Thoracic aorta (tissue), 2 donors: ENCODE results near the gene DSN1. TPM values are rescaled to one million over a fixed set of nuclear protein-coding genes. Genes with fewer than 3 reads are reported as not detected.

Experiments
- ATAC-seq: fragments of 150-250 bp; one replicate; pipeline ENCODE4 v1.8.0; 2017; ENCODE audit warnings: low read depth; ENCODE audit not compliant: insufficient number of reproducible peaks, low FRiP score
- DNase-seq: peaks from one replicate; pipeline ENCODE4 v3.0.0-alpha.2; 2020; ENCODE audit warnings: low spot score
- H3K27ac ChIP-seq, 2 donors: fragments of 200-600 bp; sonication (generic); 1 replicate in 1 of 2; 2 replicates in 1 of 2; pipeline ENCODE4 v1.5.1; 2016; ENCODE audit warnings: mild to moderate bottlenecking in 2 of 2, moderate library complexity in 2 of 2
- H3K27me3 ChIP-seq: fragments of 200-600 bp; sonication (generic); replicated peaks from 2 replicates; pipeline ENCODE4 v1.6.0; 2016; ENCODE audit warnings: mild to moderate bottlenecking; ENCODE audit not compliant: insufficient read depth
- H3K36me3 ChIP-seq: fragments of 200-600 bp; sonication (generic); one replicate; pipeline ENCODE4 v1.5.1; 2016
- H3K4me1 ChIP-seq, 2 donors: fragments of 200-600 bp; sonication (generic); 1 replicate in 1 of 2; 2 replicates in 1 of 2; pipeline versions ENCODE4 v1.5.1 to v1.6.0; 2016; ENCODE audit warnings: low read depth in 2 of 2, mild to moderate bottlenecking in 1 of 2; ENCODE audit not compliant: control insufficient read depth in 1 of 2
- H3K4me3 ChIP-seq: fragments of 200-600 bp; sonication (generic); 2 replicates; pipeline ENCODE4 v1.5.1; 2016; ENCODE audit warnings: mild to moderate bottlenecking
- H3K9me3 ChIP-seq: fragments of 200-600 bp; sonication (generic); 2 replicates; pipeline ENCODE4 v1.5.1; 2016
- total RNA-seq, 2 donors: library from RNA; depleted of rRNA; stranded (reverse); fragments of >200 nt; gene quantifications; one replicate each; pipeline versions ENCODE4 v1.1.0 to v1.2.3, GENCODE V29; 2016
- TF ChIP-seq, protein P1 (sequence below): fragments of 200-600 bp; sonication (generic); IDR thresholded peaks from one replicate; pipeline ENCODE4 v1.5.1; 2019; ENCODE audit warnings: antibody characterized with exemption

The DSN1 gene
- total RNA-seq, 2 donors from 2014 or later: 5.6 to 6.1 TPM

DNA sequence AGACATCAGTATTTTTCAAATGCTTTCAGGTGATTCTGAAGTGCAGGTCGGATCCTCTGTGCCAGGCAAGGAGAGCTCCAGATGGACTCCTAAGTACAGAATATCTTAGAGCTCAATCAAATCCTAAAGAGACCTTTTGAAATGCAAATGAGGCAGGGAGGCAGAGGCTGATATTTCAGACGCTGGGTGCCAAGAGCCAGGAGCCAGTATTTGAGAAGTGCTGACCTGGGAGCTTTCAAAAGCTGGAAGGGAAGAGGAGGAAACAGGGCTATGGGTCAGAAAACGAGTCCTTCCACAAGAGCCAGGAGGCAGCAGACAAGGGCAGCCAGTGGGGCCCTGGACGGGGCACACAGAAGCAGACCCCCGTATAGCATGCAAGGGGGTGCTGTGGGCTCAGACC is 46.1 kb upstream of the DSN1 start:
- Histone ChIP-seq H3K9me3 (no peaks in the 10 kb centered on the region), H3K4me1 (peaks cover 44 to 59% of the 10 kb centered on the region in 2 donors), H3K27me3 (no peaks in the 10 kb centered on the region), H3K36me3 (peaks cover 11% of the 10 kb centered on the region), H3K27ac (peak overlapping the region; percentile 60 to 70), H3K4me3 (no peak overlapping the region)
- ATAC-seq: no peak
- TF ChIP-seq, protein P1, sequence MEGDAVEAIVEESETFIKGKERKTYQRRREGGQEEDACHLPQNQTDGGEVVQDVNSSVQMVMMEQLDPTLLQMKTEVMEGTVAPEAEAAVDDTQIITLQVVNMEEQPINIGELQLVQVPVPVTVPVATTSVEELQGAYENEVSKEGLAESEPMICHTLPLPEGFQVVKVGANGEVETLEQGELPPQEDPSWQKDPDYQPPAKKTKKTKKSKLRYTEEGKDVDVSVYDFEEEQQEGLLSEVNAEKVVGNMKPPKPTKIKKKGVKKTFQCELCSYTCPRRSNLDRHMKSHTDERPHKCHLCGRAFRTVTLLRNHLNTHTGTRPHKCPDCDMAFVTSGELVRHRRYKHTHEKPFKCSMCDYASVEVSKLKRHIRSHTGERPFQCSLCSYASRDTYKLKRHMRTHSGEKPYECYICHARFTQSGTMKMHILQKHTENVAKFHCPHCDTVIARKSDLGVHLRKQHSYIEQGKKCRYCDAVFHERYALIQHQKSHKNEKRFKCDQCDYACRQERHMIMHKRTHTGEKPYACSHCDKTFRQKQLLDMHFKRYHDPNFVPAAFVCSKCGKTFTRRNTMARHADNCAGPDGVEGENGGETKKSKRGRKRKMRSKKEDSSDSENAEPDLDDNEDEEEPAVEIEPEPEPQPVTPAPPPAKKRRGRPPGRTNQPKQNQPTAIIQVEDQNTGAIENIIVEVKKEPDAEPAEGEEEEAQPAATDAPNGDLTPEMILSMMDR: no peak
- no peak for DNase-seq

DNA sequence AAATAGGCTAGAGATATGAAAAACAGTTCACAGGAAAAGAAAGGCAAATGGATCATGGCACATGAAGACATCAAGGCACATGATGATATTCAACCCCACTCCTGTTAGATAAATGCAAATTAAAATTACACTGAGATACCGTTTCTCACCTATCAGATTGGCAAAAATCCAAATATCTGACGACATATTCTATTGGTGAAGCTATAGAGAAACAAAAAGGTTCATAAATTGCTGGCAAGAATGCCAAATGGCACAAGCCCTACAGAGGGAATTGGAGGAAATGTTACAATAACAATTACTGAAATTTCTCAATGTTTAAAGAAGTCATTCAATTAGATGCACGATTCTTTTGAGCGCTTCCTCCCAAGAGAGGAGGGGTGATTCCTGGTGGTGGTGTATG is 45.3 kb upstream of the DSN1 start:
- Histone ChIP-seq H3K4me3 (no peak overlapping the region), H3K9me3 (no peaks in the 10 kb centered on the region), H3K27ac (peak overlapping the region in 1 of 2 donors; percentile 70), H3K36me3 (peaks cover 16% of the 10 kb centered on the region), H3K4me1 (peaks cover 42 to 54% of the 10 kb centered on the region in 2 donors), H3K27me3 (no peaks in the 10 kb centered on the region)
- TF ChIP-seq, protein P1: no peak
- no peak for ATAC-seq
- no peak for DNase-seq

DNA sequence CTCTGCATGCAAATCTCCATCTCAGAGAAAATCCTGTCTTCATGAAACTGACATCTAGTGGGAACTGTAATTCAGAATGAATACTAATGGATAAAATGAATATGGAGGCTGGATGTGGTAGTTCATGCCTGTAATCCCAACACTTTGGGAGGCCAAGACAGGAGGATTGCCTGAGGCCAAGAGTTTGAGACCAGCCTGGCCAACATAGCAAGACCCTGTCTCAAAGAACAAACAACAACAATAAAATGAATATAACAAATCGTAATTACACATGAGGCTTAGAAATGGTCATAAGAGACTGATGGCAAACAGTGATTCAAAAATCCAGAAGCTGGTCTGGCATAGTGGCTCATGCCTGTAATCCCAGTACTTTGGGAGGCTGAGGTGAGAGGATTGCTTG is 44.6 kb upstream of the DSN1 start:
- DNase-seq (no peak), ATAC-seq (no peak)
- Histone ChIP-seq H3K36me3 (peaks cover 17% of the 10 kb centered on the region), H3K27me3 (no peaks in the 10 kb centered on the region), H3K9me3 (no peaks in the 10 kb centered on the region), H3K27ac (no peak overlapping the region), H3K4me1 (peaks cover 35 to 50% of the 10 kb centered on the region in 2 donors), H3K4me3 (no peak overlapping the region)
- TF ChIP-seq, protein P1: no peak

DNA sequence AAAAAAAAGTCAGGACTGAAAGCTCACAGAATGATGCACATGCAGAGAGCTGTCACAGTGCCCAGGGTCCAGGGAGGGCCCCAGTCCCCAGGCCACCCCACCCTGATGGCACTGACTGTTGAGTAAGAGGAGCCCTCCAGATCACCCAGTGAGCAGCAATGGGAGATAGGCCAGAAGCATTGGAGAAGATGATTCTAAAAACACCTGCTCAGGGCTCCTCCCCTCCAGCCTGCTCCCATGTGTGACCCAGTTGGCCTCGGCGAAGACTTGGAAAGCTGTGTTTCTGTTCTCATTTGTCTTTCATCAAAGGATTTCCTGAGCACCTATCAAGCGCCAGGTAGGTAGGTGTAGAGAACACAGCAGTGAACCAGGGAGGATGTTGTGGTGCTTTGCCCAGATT is 43.9 kb upstream of the DSN1 start:
- no peaks in the 10 kb centered on the region for H3K27me3 ChIP-seq
- TF ChIP-seq, protein P1: no peak
- ATAC-seq (no peak), DNase-seq (no peak)
- no peaks in the 10 kb centered on the region for H3K9me3 ChIP-seq
- peaks cover 30 to 44% of the 10 kb centered on the region in 2 donors for H3K4me1 ChIP-seq
- peaks cover 23% of the 10 kb centered on the region for H3K36me3 ChIP-seq
- H3K27ac ChIP-seq: no peak overlapping the region
- no peak overlapping the region for H3K4me3 ChIP-seq

DNA sequence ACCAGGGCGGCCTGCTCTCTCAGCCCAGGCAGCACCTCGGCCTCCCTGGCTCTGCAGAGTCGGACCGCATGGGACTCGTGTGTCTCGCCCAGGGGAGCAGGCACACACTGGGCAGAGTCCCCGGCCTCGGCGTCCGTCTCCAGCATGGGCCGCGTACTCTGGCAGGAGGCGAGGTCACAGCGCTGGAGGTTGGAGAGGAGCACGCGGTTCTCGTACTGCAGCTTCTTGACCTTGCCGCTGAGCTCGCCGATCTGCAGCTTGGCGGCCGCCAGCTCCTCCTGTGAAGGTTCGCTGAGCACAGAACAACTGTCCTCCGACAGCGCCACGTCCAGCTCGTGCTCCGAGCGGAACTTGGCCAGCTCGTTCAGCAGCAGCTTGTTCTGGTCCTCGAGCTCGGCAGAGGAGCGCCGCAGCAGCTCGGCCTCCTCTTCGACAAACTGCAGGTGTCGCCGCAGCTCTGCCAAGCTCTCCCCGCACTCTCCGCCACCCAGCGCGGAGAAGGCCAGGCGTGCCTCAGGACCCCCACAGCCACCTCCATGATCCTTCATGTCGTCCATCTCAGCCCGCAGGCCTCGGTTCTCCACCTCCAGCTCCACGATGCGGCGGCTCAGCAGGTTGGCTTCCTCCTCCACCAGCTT is 42.0 kb upstream of the DSN1 start:
- Histone ChIP-seq H3K4me3 (no peak overlapping the region), H3K27ac (no peak overlapping the region), H3K36me3 (peaks cover 26% of the 10 kb centered on the region), H3K9me3 (no peaks in the 10 kb centered on the region), H3K27me3 (no peaks in the 10 kb centered on the region), H3K4me1 (peaks cover 11 to 24% of the 10 kb centered on the region in 2 donors)
- no peak for ATAC-seq
- DNase-seq: no peak
- TF ChIP-seq, protein P1: no peak
